ENCODE data around the gene NAT9. TPM values are rescaled to one million over a fixed set of nuclear protein-coding genes. Genes with fewer than 3 reads are reported as not detected.

NAT9 gene
- total and polyA plus RNA-seq, 2 of the 4 experiments (the other 2 are of a cell fraction): 48.9 to 62.0 TPM

DNA sequence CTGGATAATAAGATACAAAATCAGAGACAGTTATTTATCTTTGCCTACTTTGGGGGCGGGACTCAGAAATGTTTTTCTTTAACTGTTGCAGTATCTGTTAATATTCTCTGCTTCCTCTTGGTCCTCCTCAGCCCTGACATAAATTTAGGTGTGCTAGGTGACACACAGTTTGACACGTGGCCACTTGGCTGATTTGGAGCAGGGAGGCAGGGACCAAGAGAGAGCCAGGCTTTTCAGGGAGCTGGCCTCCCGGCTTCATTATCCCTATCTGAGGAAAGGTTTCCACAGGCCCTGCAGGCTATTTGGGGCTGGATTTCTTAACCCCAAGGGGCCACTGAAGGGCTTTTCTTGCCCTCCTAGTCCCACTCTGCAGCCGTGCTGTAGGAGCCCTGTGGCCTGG is 20.1 kb upstream of the NAT9 start:
- WGBS, 2 experiments (ENCODE audit: extremely low coverage in 2 of 2, insufficient read length in 1 of 2): 100% methylated on average over 1 of the region's 4 CpGs; no CpG with 5 or more reads in 1 of the 2 experiments
- Histone ChIP-seq H3K18ac (ENCODE audit: low read depth, low read length) (no peak overlapping the region), H3K79me1 (ENCODE audit: low read depth in 1 of 2, low read length in 2 of 2) (no peaks in the 10 kb centered on the region), H2BK20ac (ENCODE audit: low read depth, low read length) (no peak overlapping the region), H4K5ac (ENCODE audit: low read depth, low read length) (no peak overlapping the region), H4K8ac (ENCODE audit: low read depth in 2 of 2, low read length in 2 of 2) (no peak overlapping the region), H3K27me3 (ENCODE audit: control insufficient read depth, insufficient read depth, low read length) (no peaks in the 10 kb centered on the region), H3K9me3 (ENCODE audit: control insufficient read depth, insufficient read depth, low read length) (no peaks in the 10 kb centered on the region), H2AK9ac (replicated peaks; ENCODE audit: low read depth, low read length, poor library complexity) (no peak overlapping the region), H3K56ac (ENCODE audit: extremely low read depth, insufficient read depth, low read length) (no peak overlapping the region), H2BK5ac (ENCODE audit: low read depth, low read length, poor library complexity, severe bottlenecking) (no peak overlapping the region), H4K91ac (ENCODE audit: insufficient read depth, low read depth, low read length) (no peak overlapping the region), H3K9ac (ENCODE audit: low read depth, low read length) (no peak overlapping the region), H4K20me1 (ENCODE audit: insufficient read depth, low read length) (no peaks in the 10 kb centered on the region; the same call in 1 of the 2 replicates), H3K36me3 (ENCODE audit: control insufficient read depth, insufficient read depth, low read length) (peaks cover 39% of the 10 kb centered on the region), H2BK120ac (ENCODE audit: low read depth, low read length) (no peak overlapping the region), H2AFZ (replicated peaks; ENCODE audit: low read length, poor library complexity) (no peak overlapping the region), H3K27ac (ENCODE audit: insufficient read depth, low read length) (no peak overlapping the region), H3K4me1 (ENCODE audit: control insufficient read depth, insufficient read depth, low read length) (no peaks in the 10 kb centered on the region), H3K14ac (replicated peaks; ENCODE audit: low read depth, low read length) (no peak overlapping the region), H3K9me1 (ENCODE audit: insufficient read depth, low read length) (no peaks in the 10 kb centered on the region), H2BK15ac (ENCODE audit: low read depth, low read length) (no peak overlapping the region), H2AK5ac (ENCODE audit: low read depth, low read length) (no peak overlapping the region), H3K4ac (ENCODE audit: low read depth, low read length) (no peak overlapping the region), H3K4me3 (ENCODE audit: insufficient read depth, low read depth, low read length) (no peak overlapping the region), H3K4me2 (ENCODE audit: low read depth, low read length) (no peak overlapping the region), H3K23ac (ENCODE audit: low read depth, low read length) (no peak overlapping the region)
- TF ChIP-seq CTCF (conservative IDR thresholded peaks at IDR 0.05; ENCODE audit: low read depth, low read length) (no peak), ELK1 (IDR thresholded peaks at IDR 0.05; ENCODE audit: borderline replicate concordance, low read depth, low read length) (no peak), FOS (IDR thresholded peaks at IDR 0.05; ENCODE audit: low read depth, low read length) (no peak), NFE2L2 (IDR thresholded peaks at IDR 0.05; ENCODE audit: low read depth, low read length) (no peak), SMC3 (IDR thresholded peaks at IDR 0.05; ENCODE audit: low read depth, low read length) (no peak), RCOR1 (IDR thresholded peaks at IDR 0.05; ENCODE audit: insufficient replicate concordance, low read length) (no peak), CHD1 (IDR thresholded peaks at IDR 0.05; ENCODE audit: low read depth, low read length) (no peak), POLR2A (IDR thresholded peaks at IDR 0.05; ENCODE audit: low read depth, low read length) (no peak), MXI1 (IDR thresholded peaks at IDR 0.05; ENCODE audit: borderline replicate concordance, low read depth, low read length) (no peak), RFX5 (IDR thresholded peaks at IDR 0.05; ENCODE audit: low read depth, low read length) (no peak), MAFK (IDR thresholded peaks at IDR 0.05; ENCODE audit: low read depth, low read length) (no peak), MAZ (IDR thresholded peaks at IDR 0.05; ENCODE audit: borderline replicate concordance, low read depth, low read length) (no peak), BHLHE40 (IDR thresholded peaks at IDR 0.05; ENCODE audit: low read depth, low read length) (no peak), CEBPB (IDR thresholded peaks at IDR 0.05; ENCODE audit: low read depth, low read length) (no peak), RAD21 (IDR thresholded peaks at IDR 0.05; ENCODE audit: low read length) (no peak)
- TF ChIP-seq, protein P1, sequence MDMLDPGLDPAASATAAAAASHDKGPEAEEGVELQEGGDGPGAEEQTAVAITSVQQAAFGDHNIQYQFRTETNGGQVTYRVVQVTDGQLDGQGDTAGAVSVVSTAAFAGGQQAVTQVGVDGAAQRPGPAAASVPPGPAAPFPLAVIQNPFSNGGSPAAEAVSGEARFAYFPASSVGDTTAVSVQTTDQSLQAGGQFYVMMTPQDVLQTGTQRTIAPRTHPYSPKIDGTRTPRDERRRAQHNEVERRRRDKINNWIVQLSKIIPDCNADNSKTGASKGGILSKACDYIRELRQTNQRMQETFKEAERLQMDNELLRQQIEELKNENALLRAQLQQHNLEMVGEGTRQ (IDR thresholded peaks at IDR 0.05; ENCODE audit: low read depth, low read length): no peak
- in situ Hi-C loops (cut with MboI; ENCODE audit: low sequenced_read_pairs) (no loop called here), dilution Hi-C loops (cut with HindIII; ENCODE audit: low sequenced_read_pairs, unreplicated experiment) (no loop called here), intact Hi-C loops (cut with micrococcal nuclease) (no loop called here)
- BruUV-seq (replicated peaks): no TSS peak
- ChIA-PET POLR2A (ENCODE audit: unreplicated experiment) (no interaction called here), CTCF (no interaction called here)
- no peak for ATAC-seq (ENCODE audit: low read depth)
- DNase-seq: no peak

Measured in IMR-90 (cell line).